Stimulated activated CD4-positive, alpha-beta T cell treated with anti-CD3 and anti-CD28 coated beads, Interleukin-2, amount 100 ng/mL, for 4 hours (primary cell): ENCODE measurements around the gene CCT5.
"Not testable (repeated sequence)": the region's sequence is repeated elsewhere in the genome, so short reads cannot be mapped to it uniquely, and the experiment has no call there.

Source experiments
- DNase-seq: peaks from one replicate; pipeline ENCODE4 v3.0.0-alpha.2; 2020; ENCODE audit warnings: low read depth

CCT5 gene

GRCh38 chr5:10246761-10247160, 3.3 kb upstream of the CCT5 start:
- no peak for DNase-seq

- DNase-seq, result not testable (repeated sequence)
Measured at GRCh38 chr5:10247217-10247616, 2.9 kb upstream of the CCT5 start.

GRCh38 chr5:10248378-10249260, 1.5 kb upstream of the CCT5 start:
- no peak for DNase-seq

GRCh38 chr5:10250806-10251276, 761 bp downstream of the CCT5 start:
- DNase-seq, result no peak

- no peak for DNase-seq
Measured at GRCh38 chr5:10251405-10251804, 1.3 kb downstream of the CCT5 start.

GRCh38 chr5:10253390-10253789, 3.3 kb downstream of the CCT5 start:
- no peak for DNase-seq

- DNase-seq, result no peak
Measured at GRCh38 chr5:10254686-10255085, 4.6 kb downstream of the CCT5 start.

GRCh38 chr5:10257870-10258269, 7.8 kb downstream of the CCT5 start:
- DNase-seq, result no peak

- DNase-seq, result no peak
Measured at GRCh38 chr5:10259899-10260298, 9.8 kb downstream of the CCT5 start.

- DNase-seq, result no peak
Measured at GRCh38 chr5:10261065-10261464, 11.0 kb downstream of the CCT5 start.

GRCh38 chr5:10262121-10262774, 12.2 kb downstream of the CCT5 start:
- no peak for DNase-seq

GRCh38 chr5:10262995-10263394, 12.9 kb downstream of the CCT5 start:
- no peak for DNase-seq

GRCh38 chr5:10264604-10265003, 14.5 kb downstream of the CCT5 start:
- DNase-seq, result no peak

- no peak for DNase-seq
Measured at GRCh38 chr5:10265245-10266109, 15.4 kb downstream of the CCT5 start.

- DNase-seq, result no peak
Measured at GRCh38 chr5:10266137-10266536, 16.1 kb downstream of the CCT5 start.

- DNase-seq, result no peak
Measured at GRCh38 chr5:10266839-10267238, 16.8 kb downstream of the CCT5 start.

GRCh38 chr5:10268100-10268499, 18.0 kb downstream of the CCT5 start:
- DNase-seq, result no peak

- DNase-seq, result no peak
Measured at GRCh38 chr5:10272053-10272874, 22.2 kb downstream of the CCT5 start.

GRCh38 chr5:10272875-10273209, 22.8 kb downstream of the CCT5 start:
- not testable (repeated sequence) for DNase-seq

GRCh38 chr5:10275460-10275859, 25.4 kb downstream of the CCT5 start:
- DNase-seq, result no peak

GRCh38 chr5:10275991-10276390, 25.9 kb downstream of the CCT5 start:
- DNase-seq, result no peak

GRCh38 chr5:10276691-10277090, 26.6 kb downstream of the CCT5 start:
- no peak for DNase-seq
